GM18508 (cell line): Measurements from ENCODE around the gene CDV3.
"Not testable (repeated sequence)": the region's sequence is repeated elsewhere in the genome, so short reads cannot be mapped to it uniquely, and the experiment has no call there.

Source experiments
- ATAC-seq: cut with Tn5 transposase; IDR thresholded peaks from one replicate; pipeline ENCODE4 v1.9.1; 2021; ENCODE audit warnings: moderate number of reproducible peaks; ENCODE audit not compliant: insufficient read depth, unreplicated experiment

The CDV3 gene

DNA sequence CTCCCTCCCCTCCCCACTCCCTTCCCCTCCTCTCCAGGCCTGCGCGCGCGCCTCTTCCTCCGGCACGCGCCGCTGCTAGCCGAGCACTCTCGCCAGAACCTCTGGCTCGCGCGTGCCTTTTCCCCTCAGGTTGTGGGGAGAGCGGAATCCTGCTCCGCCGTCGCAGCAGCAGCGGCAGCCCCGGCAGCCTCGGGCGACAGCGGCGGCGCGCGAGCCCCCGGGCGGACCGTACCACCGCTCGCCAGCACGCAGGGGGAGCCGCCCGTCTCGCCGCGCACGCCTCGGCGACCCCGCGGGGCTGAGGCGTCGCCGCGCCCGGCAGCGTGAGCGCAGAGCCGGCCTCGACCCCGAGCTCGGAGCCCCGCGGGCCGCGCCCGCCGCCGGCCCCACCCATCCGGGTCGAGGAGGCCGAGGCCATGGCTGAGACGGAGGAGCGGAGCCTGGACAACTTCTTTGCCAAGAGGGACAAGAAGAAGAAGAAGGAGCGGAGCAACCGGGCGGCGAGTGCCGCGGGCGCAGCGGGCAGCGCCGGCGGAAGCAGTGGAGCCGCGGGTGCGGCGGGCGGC, at the start of gene CDV3:
Gene CDV3 (plus strand): TSS at position 58 of the 566 bp plus-strand sequence. CDS start 359 bp downstream, at position 417.
- no peak for ATAC-seq

- not testable (repeated sequence) for ATAC-seq
These were observed 49.7 kb upstream of the CDV3 start for GRCh38 chr3:133523758-133524157.

GRCh38 chr3:133525435-133525834, 48.1 kb upstream of the CDV3 start:
- no peak for ATAC-seq

GRCh38 chr3:133527081-133527715, 46.3 kb upstream of the CDV3 start:
- ATAC-seq = no peak

- ATAC-seq = no peak
These were observed 43.7 kb upstream of the CDV3 start for GRCh38 chr3:133529809-133530208.

DNA sequence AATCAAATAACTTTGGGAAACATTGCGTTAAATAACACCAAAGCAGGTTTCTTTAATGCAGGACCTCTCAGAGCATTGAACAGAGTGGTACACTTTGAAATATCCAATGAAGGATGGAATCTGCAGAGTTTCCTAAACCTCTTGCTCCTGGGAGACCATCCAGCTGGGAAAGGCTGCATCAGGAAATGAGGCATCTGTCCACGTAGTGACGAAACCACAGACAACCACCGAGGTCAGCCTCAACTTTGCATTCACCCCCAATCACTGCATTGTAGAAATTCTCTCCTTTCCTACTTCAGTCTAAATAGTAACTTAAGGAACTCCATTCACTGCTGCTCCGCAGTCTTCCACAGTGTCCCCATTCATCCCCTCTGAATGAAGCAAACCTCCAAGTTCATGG, 41.5 kb upstream of the CDV3 start:
- ATAC-seq = no peak

DNA sequence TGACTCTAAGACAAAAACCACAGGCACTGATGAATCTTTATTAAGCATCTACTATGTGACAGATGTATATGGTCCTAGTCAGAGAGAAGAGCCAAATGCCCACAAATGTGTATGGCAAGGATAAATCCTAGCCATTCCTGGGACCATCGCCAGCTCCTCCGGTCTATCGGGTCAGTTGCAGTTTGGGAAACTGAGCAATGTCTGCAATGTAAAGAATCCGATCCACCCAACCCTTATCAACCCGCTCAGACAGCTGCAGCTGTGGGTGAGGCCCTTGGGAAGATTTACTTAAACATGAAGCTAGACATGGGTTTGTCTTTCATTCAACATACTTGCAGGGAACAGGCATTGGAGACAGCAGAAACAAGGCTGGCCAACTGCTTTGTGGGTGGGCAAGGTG, 40.5 kb upstream of the CDV3 start:
- no peak for ATAC-seq

GRCh38 chr3:133535971-133536881, 37.3 kb upstream of the CDV3 start:
- ATAC-seq = no peak

DNA sequence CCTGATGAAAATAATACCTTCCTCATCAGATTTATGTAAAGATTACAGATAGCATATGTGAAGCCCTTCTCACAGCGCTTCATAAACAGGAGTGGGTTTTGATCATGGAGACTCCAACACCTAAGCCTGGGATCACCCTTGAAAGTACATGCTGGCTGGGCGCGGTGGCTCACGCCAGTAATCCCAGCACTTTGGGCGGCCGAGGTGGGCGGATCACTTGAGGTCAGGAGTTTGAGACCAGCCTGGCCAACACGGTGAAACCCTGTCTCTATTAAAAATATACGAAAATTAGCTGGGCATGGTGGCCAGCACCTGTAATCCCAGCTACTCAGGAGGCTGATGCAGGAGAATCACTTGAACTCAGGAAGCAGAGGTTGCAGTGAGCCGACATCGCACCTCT, 36.4 kb upstream of the CDV3 start:
- ATAC-seq = not testable (repeated sequence)

GRCh38 chr3:133538154-133538553, 35.3 kb upstream of the CDV3 start:
- no peak for ATAC-seq

GRCh38 chr3:133540896-133541674, 32.4 kb upstream of the CDV3 start:
- no peak for ATAC-seq

DNA sequence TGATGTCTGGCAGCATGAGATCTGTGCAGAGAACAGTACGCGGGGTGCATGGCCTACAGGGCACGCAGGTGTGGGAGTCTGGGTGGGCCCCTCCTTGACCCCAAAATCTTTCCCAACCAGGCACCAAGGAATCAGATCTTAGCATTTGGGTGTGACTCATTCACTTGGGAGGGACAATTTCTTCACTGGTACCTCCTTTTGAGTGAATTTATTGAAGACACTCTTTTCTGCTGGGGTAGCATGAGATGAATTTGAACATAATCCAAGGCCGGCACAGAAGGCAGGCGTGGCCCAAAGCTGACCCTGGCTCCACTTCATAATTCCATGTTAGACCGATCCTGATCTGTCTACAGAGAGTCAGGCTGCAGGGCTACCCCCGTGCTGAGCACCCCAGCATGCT, 30.6 kb upstream of the CDV3 start:
- no peak for ATAC-seq

GRCh38 chr3:133544983-133545382, 28.5 kb upstream of the CDV3 start:
- ATAC-seq = not testable (repeated sequence)

DNA sequence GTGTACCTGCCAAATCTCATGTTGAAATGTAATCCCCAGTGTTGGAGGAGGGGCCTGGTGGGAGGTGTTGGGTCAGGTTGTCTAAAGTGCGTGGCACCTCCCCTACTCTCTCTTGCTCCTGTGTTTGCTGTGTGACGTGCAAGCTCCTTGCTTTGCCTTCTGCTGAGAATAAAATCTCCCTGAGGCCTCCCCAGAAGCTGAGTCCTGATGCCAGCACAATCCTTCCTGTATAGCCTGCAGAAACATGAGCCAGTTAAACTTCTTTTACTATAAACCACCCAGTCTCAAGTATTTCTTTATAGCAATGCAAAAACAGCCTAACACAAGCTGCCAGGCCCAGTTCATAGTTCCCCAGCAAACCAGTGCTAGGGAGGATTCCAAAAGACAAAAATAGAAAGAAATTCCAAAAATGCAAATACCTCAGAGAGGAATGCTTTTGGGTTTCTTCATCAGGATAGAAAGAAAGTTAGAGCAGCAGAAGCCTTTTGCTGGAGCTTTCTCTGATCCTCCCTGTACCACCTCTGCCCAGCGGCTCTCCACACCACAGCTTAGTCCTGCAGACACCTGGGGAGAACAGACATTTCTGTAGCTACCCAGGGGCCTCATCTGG, 25.9 kb upstream of the CDV3 start:
- no peak for ATAC-seq

DNA sequence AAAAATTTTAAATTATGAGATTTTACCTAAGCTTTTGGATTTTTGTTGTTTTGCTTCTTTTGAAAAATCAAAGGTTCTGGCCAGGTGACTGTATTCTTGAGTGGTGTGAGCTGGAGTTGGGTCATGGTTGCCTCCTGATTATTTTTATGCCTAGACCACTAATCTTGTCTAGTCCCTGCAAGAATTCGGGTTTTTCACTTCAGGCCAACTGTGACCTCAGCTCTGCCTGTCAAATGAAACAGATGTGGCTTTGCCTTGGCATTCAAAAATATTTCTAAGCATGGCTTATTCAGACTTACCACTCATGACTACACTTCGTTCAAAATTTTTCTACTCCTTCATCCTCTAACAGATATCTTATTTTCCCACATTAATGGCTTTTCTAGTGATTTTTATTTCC, 25.4 kb upstream of the CDV3 start:
- no peak for ATAC-seq

- ATAC-seq = no peak
These were observed 23.9 kb upstream of the CDV3 start for GRCh38 chr3:133549565-133549964.

DNA sequence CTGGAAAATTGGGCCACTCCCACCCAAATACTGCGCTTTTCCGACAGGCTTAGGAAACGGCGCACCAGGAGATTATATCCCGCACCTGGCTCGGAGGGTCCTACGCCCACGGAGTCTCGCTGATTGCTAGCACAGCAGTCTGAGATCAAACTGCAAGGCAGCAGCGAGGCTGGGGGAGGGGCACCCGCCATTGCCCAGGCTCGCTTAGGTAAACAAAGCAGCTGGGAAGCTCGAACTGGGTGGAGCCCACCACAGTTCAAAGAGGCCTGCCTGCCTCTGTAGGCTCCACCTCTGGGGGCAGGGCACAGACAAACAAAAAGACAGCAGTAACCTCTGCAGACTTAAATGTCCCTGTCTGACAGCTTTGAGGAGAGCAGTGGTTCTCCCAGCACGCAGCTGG, 21.9 kb upstream of the CDV3 start:
- ATAC-seq = not testable (repeated sequence)

GRCh38 chr3:133561679-133562078, 11.8 kb upstream of the CDV3 start:
- ATAC-seq = no peak

DNA sequence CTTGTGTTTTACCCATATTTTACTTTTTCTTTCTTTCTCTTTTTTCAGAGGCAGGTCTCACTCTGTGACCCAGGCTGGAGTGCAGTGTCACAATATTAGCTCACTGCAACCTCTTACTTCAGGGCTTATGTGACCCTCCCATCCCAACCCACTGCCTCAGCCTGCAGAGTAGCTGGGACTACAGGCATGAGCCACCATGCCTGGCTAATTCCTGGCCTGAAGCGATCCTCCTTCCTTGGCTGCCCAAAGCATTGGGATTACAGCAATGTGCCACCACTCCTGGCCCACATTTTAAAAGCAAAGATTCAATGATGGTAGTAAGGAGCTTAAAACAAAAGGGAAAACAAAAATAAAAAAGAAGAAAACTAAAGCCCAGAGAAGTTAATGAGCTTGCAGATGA, 11.1 kb upstream of the CDV3 start:
- no peak for ATAC-seq

DNA sequence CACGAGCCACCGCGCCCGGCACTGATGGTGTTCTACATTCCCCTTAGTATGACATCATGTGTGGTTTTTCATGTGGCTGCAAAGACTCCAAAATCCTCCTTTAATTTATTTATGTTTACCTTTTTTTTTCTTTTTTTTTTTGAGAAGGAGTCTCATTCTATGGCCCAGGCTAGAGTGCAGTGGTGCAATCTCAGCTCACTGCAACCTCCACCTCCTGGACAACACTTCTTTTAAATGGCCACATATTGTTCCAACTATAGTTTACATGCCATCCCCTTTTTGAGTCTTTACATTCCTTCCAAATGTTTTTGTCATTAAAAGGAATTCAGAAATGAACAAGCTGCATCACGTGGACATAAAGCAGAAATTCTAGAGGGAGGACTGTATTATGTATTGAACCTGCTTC, 10.3 kb upstream of the CDV3 start:
- no peak for ATAC-seq
